HG03175 (cell line): ENCODE results near the gene ACP2.

ENCODE experiments used
- ATAC-seq: cut with Tn5 transposase; IDR thresholded peaks from one replicate; pipeline ENCODE4 v1.9.1; 2021; ENCODE audit warnings: mild to moderate bottlenecking, moderate library complexity; ENCODE audit not compliant: unreplicated experiment

ACP2 gene

GRCh38 chr11:47248664-47249377 lies at the start of gene ACP2:
ACP2 (minus strand) TSS chr11:47248814; CDS start chr11:47248789, 25 bp downstream.
- ATAC-seq = peak; percentile 94

- no peak for ATAC-seq
Measured at GRCh38 chr11:47296045-47296444, 47.4 kb upstream of the ACP2 start.

GRCh38 chr11:47295385-47295784 lies 46.8 kb upstream of the ACP2 start:
- no peak for ATAC-seq

GRCh38 chr11:47289856-47290255 lies 41.2 kb upstream of the ACP2 start:
- ATAC-seq = no peak

- ATAC-seq = no peak
Measured at GRCh38 chr11:47288066-47288465, 39.5 kb upstream of the ACP2 start.

GRCh38 chr11:47285969-47286770 lies 37.6 kb upstream of the ACP2 start:
- ATAC-seq = no peak

GRCh38 chr11:47284151-47284550 lies 35.5 kb upstream of the ACP2 start:
- ATAC-seq = no peak

GRCh38 chr11:47282462-47282861 lies 33.8 kb upstream of the ACP2 start:
- no peak for ATAC-seq

- ATAC-seq = no peak
Measured at GRCh38 chr11:47280860-47281259, 32.2 kb upstream of the ACP2 start.

- ATAC-seq = no peak
Measured at GRCh38 chr11:47280099-47280498, 31.5 kb upstream of the ACP2 start.

GRCh38 chr11:47278769-47279168 lies 30.2 kb upstream of the ACP2 start:
- no peak for ATAC-seq

- ATAC-seq = no peak
Measured at GRCh38 chr11:47278058-47278457, 29.4 kb upstream of the ACP2 start.

- no peak for ATAC-seq
Measured at GRCh38 chr11:47276923-47277322, 28.3 kb upstream of the ACP2 start.

GRCh38 chr11:47274495-47275235 lies 26.1 kb upstream of the ACP2 start:
- no peak for ATAC-seq

- ATAC-seq = no peak
Measured at GRCh38 chr11:47272706-47273105, 24.1 kb upstream of the ACP2 start.

GRCh38 chr11:47271961-47272661 lies 23.5 kb upstream of the ACP2 start:
- ATAC-seq = no peak

GRCh38 chr11:47271328-47271727 lies 22.7 kb upstream of the ACP2 start:
- no peak for ATAC-seq

GRCh38 chr11:47270331-47271271 lies 22.0 kb upstream of the ACP2 start:
- no peak for ATAC-seq

GRCh38 chr11:47269829-47270305 lies 21.3 kb upstream of the ACP2 start, which contains the start of gene MADD:
MADD (plus strand) TSS chr11:47270133.
- peak; percentile 80 for ATAC-seq
